GM21515 (cell line): ENCODE data around the gene RMP24.
"Not testable (repeated sequence)": the region's sequence is repeated elsewhere in the genome, so short reads cannot be mapped to it uniquely, and the experiment has no call there.

Experiments used
- ATAC-seq: cut with Tn5 transposase; IDR thresholded peaks from one replicate; pipeline ENCODE4 v1.9.1; 2021; ENCODE audit not compliant: unreplicated experiment

RMP24 gene

GRCh38 chr18:35967866-35968265, 4.6 kb upstream of the RMP24 start:
- ATAC-seq: not testable (repeated sequence)

- ATAC-seq: no peak
These were observed 4.1 kb upstream of the RMP24 start for GRCh38 chr18:35968278-35968880.

GRCh38 chr18:35969676-35970075, 2.8 kb upstream of the RMP24 start:
- ATAC-seq: no peak

- peak; percentile 9 for ATAC-seq
These were observed 750 bp upstream of the RMP24 start for GRCh38 chr18:35971661-35972196.

- ATAC-seq: no peak
These were observed 1.2 kb downstream of the RMP24 start for GRCh38 chr18:35973650-35974049.

GRCh38 chr18:35974181-35974580, 1.7 kb downstream of the RMP24 start:
- ATAC-seq: no peak

GRCh38 chr18:35979112-35979511, 6.6 kb downstream of the RMP24 start:
- ATAC-seq: no peak

- no peak for ATAC-seq
These were observed 10.1 kb downstream of the RMP24 start for GRCh38 chr18:35982409-35983114.

GRCh38 chr18:35983147-35983546, 10.7 kb downstream of the RMP24 start:
- ATAC-seq: no peak

- no peak for ATAC-seq
These were observed 11.3 kb downstream of the RMP24 start for GRCh38 chr18:35983818-35984217.

GRCh38 chr18:35991696-35992095, 19.2 kb downstream of the RMP24 start:
- ATAC-seq: no peak

GRCh38 chr18:35993013-35993412, 20.5 kb downstream of the RMP24 start:
- no peak for ATAC-seq

- no peak for ATAC-seq
These were observed 26.5 kb downstream of the RMP24 start for GRCh38 chr18:35998967-35999366.

- no peak for ATAC-seq
These were observed 27.4 kb downstream of the RMP24 start for GRCh38 chr18:35999925-36000324.

- no peak for ATAC-seq
These were observed 34.5 kb downstream of the RMP24 start for GRCh38 chr18:36006997-36007396.

- no peak for ATAC-seq
These were observed 36.7 kb downstream of the RMP24 start for GRCh38 chr18:36009214-36009613.

- ATAC-seq: no peak
These were observed 40.4 kb downstream of the RMP24 start for GRCh38 chr18:36012891-36013290.

- ATAC-seq: peak; percentile 88
These were observed 43.1 kb downstream of the RMP24 start for GRCh38 chr18:36015629-36016028.

GRCh38 chr18:36017232-36017631, 44.8 kb downstream of the RMP24 start:
- ATAC-seq: no peak

- no peak for ATAC-seq
These were observed 47.8 kb downstream of the RMP24 start for GRCh38 chr18:36020174-36020711.

GRCh38 chr18:36023336-36023735, 50.9 kb downstream of the RMP24 start:
- ATAC-seq: no peak

- not testable (repeated sequence) for ATAC-seq
These were observed 51.8 kb downstream of the RMP24 start for GRCh38 chr18:36024241-36024640.
